Right cardiac atrium (tissue), 5 donors: Measurements from ENCODE around the gene GPR108. TPM values are rescaled to one million over a fixed set of nuclear protein-coding genes. Genes with fewer than 3 reads are reported as not detected.

ENCODE experiments used
- ATAC-seq, 2 donors: fragments of 200-7000 bp; cut with Tn5 transposase; one replicate each; pipeline versions ENCODE4 v1.8.0 to v1.9.1; 2020; ENCODE audit warnings: moderate library complexity in 2 of 2, mild to moderate bottlenecking in 1 of 2
- DNase-seq, 3 donors: peaks; one replicate each; pipeline ENCODE4 v3.0.0-alpha.2; 2020
- H3K27ac ChIP-seq: one replicate; pipeline ENCODE4 v1.5.1; 2013; ENCODE audit warnings: mild to moderate bottlenecking, low read length, control low read depth, moderate library complexity
- H3K27me3 ChIP-seq: one replicate; pipeline ENCODE4 v1.6.1; 2013; ENCODE audit not compliant: control insufficient read depth, insufficient read depth
- H3K4me1 ChIP-seq: one replicate; pipeline ENCODE4 v1.6.1; 2013; ENCODE audit warnings: low read length; ENCODE audit not compliant: control insufficient read depth, insufficient read depth
- H3K4me3 ChIP-seq: one replicate; pipeline ENCODE4 v1.5.1; 2013; ENCODE audit warnings: low read length, control low read depth
- H3K9me3 ChIP-seq: one replicate; pipeline ENCODE4 v1.6.1; 2013; ENCODE audit warnings: low read length; ENCODE audit not compliant: control insufficient read depth
- WGBS: extraction: QIAGEN DNeasy Blood & Tissue Kit; methylation state at CpG from one replicate; pipeline ENCODE4 v1.1.7; 2013; 5-methylcytosine and 5-hydroxymethylcytosine counted together
- intact Hi-C, 4 donors: fragments of 100-400 bp; cut with DNase I; formaldehyde crosslinking; loops; one replicate each; pipeline versions ENCODE4 v1.11.0 to v1.14.0; 2022 to 2023
- polyA plus RNA-seq: library from polyadenylated mRNA; stranded (reverse); fragments of 200-250 nt; gene quantifications from one replicate; pipeline ENCODE4 v1.2.3, GENCODE V29; 2013
- total RNA-seq, 4 donors: library from RNA; stranded (reverse); fragmentation: NEBNext Ultra II Directional; extraction: Animal tissue kit (Norgen Biotek cat#: 25700); gene quantifications; one replicate each; pipeline ENCODE4 v1.2.1, GENCODE V29; 2021
- donor health status: healthy with polysubstance abuse.
- donor health status: DM: no; HTN: yes; CAD: no.
- donor health status: DM: no; HTN: no; CAD: no.
- donor health status: DM: no; HTN: yes; CAD: no; lungs with severe emphysema.
- donor health status: DM: yes; HTN: yes; CAD: no.

The GPR108 gene
- total and polyA plus RNA-seq, 5 donors: 28.2 to 38.4 (median 35.8) TPM

GRCh38 chr19:6699935-6700334 is 37.4 kb downstream of the GPR108 start:
- Histone ChIP-seq H3K4me1 (no peaks in the 10 kb centered on the region), H3K27me3 (no peaks in the 10 kb centered on the region), H3K4me3 (no peak overlapping the region), H3K27ac (no peak overlapping the region), H3K9me3 (no peaks in the 10 kb centered on the region)
- ATAC-seq: no peak
- intact Hi-C loops: no loop called here
- no peak for DNase-seq

DNA sequence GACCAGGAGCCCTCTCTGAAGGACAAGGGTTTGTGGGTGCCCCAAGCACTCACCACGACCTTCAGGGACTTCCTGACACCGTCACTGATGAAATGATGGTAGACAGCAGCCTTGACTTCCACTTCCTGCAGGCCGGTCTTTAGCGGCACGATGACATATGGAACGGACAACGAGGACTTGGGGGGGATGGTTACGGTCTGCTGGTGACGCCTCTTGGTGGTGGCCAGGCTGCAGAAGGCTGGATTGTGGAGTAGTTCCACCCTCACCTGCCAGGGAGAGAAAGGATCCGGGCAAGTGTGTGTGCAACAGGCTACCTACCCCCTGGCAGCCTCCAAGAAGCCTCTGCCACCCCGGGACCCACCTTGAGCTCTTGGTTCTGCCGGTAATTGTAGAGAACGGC is 40.1 kb downstream of the GPR108 start:
- 68% methylated on average over 13 of the region's 13 CpGs for WGBS
- Histone ChIP-seq H3K4me3 (no peak overlapping the region), H3K27ac (no peak overlapping the region), H3K4me1 (no peaks in the 10 kb centered on the region), H3K27me3 (no peaks in the 10 kb centered on the region), H3K9me3 (no peaks in the 10 kb centered on the region)
- DNase-seq (no peak), ATAC-seq (no peak)
- intact Hi-C loops: no loop called here

DNA sequence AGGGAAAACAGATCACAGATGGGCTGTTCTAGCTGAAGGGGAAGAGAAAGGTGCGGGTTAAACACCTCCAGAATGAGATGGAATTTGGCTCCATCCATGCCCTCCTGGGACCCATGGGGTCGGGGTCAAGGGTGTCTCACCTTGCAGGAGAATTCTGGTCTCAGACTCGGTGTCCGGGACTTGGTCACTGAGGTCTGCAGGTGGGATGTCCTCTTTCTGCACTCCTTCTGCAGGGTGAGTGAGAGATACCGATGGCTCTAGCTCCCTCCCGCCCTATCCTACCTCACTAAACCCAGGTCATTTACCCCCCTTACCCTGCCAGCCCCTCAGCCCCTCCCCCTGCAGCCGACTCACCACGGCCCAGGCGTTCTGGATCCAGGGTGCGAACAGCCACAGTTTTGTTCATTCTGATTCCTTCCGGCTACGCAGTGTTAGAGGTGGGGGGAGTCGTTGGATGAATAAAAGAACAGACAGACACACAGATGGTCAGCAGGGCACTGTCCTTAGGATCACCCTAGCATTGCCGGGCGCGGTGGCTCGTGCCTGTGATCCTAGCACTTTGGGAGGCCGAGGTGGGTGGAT is 41.0 kb downstream of the GPR108 start:
- no peak for DNase-seq
- no peak for ATAC-seq
- H3K27me3 ChIP-seq: no peaks in the 10 kb centered on the region
- 74% methylated on average over 18 of the region's 18 CpGs for WGBS
- H3K27ac ChIP-seq: no peak overlapping the region
- H3K4me1 ChIP-seq: no peaks in the 10 kb centered on the region
- no peak overlapping the region for H3K4me3 ChIP-seq
- H3K9me3 ChIP-seq: no peaks in the 10 kb centered on the region
- intact Hi-C loops: no loop called here

- H3K27ac ChIP-seq: no peak overlapping the region
- intact Hi-C loops: no loop called here
- H3K4me3 ChIP-seq: no peak overlapping the region
- H3K4me1 ChIP-seq: no peaks in the 10 kb centered on the region
- 95% methylated on average over 25 of the region's 25 CpGs for WGBS
- no peak for DNase-seq
- no peaks in the 10 kb centered on the region for H3K27me3 ChIP-seq
- ATAC-seq: peak; percentile 28 to 42
- no peaks in the 10 kb centered on the region for H3K9me3 ChIP-seq
Measured at GRCh38 chr19:6694147-6694815, 43.1 kb downstream of the GPR108 start.

DNA sequence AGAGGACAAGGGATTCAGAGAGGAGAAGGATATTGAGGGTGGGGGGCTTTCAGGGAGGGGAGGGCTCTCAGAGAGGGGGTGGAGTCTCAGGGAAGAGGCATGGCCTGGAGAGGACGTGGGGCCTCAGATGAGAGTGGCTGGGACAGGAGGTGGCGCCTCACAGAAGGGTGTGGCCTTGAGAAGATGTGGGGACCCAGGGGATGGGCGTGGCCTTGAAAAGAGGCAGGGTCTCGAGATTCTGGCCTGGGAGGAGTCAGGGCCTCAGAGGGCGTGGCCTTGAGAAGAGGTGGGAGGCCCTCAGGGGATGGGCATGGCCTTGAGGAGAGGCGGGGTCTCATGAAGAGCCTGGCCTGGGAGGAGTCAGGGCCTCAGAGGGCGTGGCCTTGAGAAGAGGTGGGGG is 43.7 kb downstream of the GPR108 start:
- Histone ChIP-seq H3K4me1 (no peaks in the 10 kb centered on the region), H3K27ac (no peak overlapping the region), H3K27me3 (no peaks in the 10 kb centered on the region), H3K4me3 (no peak overlapping the region), H3K9me3 (no peaks in the 10 kb centered on the region)
- WGBS: 77% methylated on average over 7 of the region's 7 CpGs
- intact Hi-C loops: no loop called here
- ATAC-seq: peak; percentile 10 to 39
- peak in 2 of 3 donors; percentile 46 to 65 for DNase-seq

- ATAC-seq (peak in 1 of 2 donors; percentile 13), DNase-seq (peak in 1 of 3 donors; percentile 56)
- WGBS: 87% methylated on average over 13 of the region's 13 CpGs
- Histone ChIP-seq H3K9me3 (no peaks in the 10 kb centered on the region), H3K27ac (no peak overlapping the region), H3K27me3 (no peaks in the 10 kb centered on the region), H3K4me3 (no peak overlapping the region), H3K4me1 (no peaks in the 10 kb centered on the region)
- intact Hi-C loops: no loop called here
Measured at GRCh38 chr19:6693056-6693471, 44.3 kb downstream of the GPR108 start.

DNA sequence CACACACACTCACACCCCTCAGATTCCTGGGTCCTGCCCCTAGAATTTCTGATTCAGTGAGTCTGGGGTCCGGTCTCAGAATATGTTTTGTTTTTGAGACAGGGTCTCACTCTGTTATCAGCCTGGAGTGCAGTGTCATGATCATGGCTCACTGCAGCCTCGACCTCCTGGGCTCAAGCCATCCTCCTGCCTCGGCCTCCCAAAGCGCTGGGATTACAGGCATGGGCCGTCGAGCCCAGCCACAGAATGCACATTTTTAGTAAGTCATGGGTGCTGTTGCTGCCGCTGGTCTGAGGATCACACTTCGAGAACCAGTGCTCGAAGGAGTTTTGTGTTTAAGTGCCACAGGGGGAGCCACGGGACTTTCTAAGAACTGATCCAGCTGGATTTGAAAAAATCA is 45.4 kb downstream of the GPR108 start:
- no peaks in the 10 kb centered on the region for H3K4me1 ChIP-seq
- no peak for ATAC-seq

DNA sequence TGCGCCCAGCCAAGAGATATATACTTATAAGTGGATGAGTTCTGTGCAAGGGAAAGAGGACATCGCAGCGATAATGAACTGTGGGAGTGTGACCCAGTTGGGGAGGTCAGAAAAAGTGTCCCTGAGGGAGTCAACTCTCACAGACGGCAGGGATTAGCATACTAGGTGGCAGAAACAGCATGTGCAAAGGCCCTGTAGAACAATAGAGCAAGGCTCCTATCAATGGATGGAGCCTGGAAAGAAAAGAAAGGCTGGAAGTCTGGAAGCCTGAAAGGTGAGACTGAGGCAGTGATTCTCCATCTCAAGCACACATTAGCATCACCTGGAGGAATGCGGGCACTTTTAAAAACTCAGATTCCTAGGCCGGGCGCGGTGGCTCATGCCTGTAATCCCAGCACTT is 46.0 kb downstream of the GPR108 start:
- 91% methylated on average over 8 of the region's 8 CpGs for WGBS
- Histone ChIP-seq H3K27me3 (no peaks in the 10 kb centered on the region), H3K9me3 (no peaks in the 10 kb centered on the region), H3K4me3 (no peak overlapping the region), H3K27ac (no peak overlapping the region), H3K4me1 (no peaks in the 10 kb centered on the region)
- intact Hi-C loops: no loop called here
- ATAC-seq (no peak), DNase-seq (no peak)

More for the DNA sequence above, 45.4 kb downstream of the GPR108 start:
- H3K27ac ChIP-seq: no peak overlapping the region
- intact Hi-C loops: no loop called here
- 86% methylated on average over 10 of the region's 10 CpGs for WGBS
- no peaks in the 10 kb centered on the region for H3K9me3 ChIP-seq
- no peak overlapping the region for H3K4me3 ChIP-seq
- no peaks in the 10 kb centered on the region for H3K27me3 ChIP-seq
- no peak for DNase-seq

DNA sequence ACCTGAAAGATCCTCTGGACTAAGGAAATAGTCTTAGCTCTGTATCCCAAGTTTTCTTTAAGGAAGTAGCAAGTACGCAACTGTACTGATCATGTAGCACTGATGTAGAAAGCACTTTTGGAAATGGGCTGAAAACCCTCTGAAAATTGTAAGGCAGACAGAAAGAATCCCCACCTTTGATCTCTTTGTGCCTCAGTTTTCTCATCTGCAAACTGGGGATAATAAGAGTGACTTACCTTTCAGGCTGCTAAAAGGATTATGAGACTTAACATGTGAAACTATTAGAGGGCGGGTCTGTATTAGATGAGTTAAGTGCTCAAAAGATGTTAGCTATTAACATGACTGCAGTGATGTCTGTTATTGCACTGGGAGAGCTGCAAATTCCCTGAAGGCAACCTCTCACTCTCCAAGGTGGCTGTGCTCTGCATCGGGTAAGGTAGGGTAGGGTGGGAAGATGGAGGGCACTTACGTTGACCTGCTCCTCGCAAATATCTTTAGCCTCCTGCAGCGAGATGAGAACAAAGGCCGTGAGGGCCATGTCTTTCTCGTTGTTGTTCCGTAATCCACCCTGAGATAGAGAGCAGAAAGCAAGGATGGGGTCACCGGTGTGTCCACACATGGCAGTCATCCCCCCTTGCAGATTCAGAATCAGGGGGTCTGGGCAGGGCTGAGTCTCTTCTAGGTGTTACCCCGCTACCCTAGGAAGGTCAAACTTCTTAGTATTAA is 47.1 kb downstream of the GPR108 start:
- WGBS: 80% methylated on average over 11 of the region's 11 CpGs
- no peak overlapping the region for H3K4me3 ChIP-seq
- no peaks in the 10 kb centered on the region for H3K9me3 ChIP-seq
- intact Hi-C loops: no loop called here
- ATAC-seq: no peak
- no peaks in the 10 kb centered on the region for H3K4me1 ChIP-seq
- no peak overlapping the region for H3K27ac ChIP-seq
- no peaks in the 10 kb centered on the region for H3K27me3 ChIP-seq
- no peak for DNase-seq

- H3K27me3 ChIP-seq: no peaks in the 10 kb centered on the region
- no peaks in the 10 kb centered on the region for H3K4me1 ChIP-seq
- DNase-seq (no peak), ATAC-seq (no peak)
- WGBS: 81% methylated on average over 5 of the region's 5 CpGs
- intact Hi-C loops: no loop called here
- H3K27ac ChIP-seq: no peak overlapping the region
- H3K4me3 ChIP-seq: no peak overlapping the region
- H3K9me3 ChIP-seq: no peaks in the 10 kb centered on the region
Measured at GRCh38 chr19:6687114-6687513, 50.3 kb downstream of the GPR108 start.

DNA sequence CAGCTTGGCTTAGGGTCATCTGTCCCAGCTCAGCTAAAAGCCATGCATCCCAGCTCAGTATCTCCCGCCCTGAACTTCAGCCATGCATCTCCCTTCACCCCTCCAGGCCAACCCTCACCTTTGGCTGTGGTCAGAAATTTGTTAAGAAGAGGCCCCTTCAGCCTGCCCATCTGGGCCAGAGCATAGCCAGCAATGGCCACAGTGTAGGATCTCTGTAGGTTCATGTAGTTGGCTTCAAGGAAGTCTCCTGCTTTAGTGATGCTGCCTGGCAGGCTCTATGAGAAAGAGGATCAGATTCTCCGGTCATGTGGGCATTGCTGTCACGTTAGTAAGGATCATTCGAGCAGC is 50.8 kb downstream of the GPR108 start:
- intact Hi-C loops: no loop called here
- Histone ChIP-seq H3K4me3 (no peak overlapping the region), H3K4me1 (no peaks in the 10 kb centered on the region), H3K27ac (no peak overlapping the region), H3K9me3 (no peaks in the 10 kb centered on the region), H3K27me3 (no peaks in the 10 kb centered on the region)
- DNase-seq (no peak), ATAC-seq (no peak)
- 75% methylated on average over 4 of the region's 4 CpGs for WGBS
